Measurements from ENCODE around the gene DLL1.

DNA sequence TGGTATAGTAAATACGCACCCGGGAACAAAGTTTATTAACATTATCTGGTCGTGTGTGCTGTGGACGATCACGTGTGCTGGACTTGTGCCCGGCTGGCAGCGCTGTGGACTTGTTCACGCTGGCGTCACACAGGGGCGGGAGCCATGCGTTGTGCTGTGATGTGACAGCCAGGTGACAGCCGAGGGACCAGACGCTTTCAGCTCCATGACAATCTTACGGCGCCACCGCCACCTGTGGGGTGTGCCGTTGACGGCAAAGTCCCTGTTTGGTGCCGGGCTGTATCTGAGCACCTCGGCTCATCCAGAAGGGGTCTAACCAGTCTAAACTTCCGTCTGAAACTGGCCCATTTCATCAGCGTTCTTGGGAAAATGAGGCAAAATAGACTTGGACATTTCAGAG is 25.2 kb downstream of the DLL1 start:
- TF ChIP-seq, protein P1, sequence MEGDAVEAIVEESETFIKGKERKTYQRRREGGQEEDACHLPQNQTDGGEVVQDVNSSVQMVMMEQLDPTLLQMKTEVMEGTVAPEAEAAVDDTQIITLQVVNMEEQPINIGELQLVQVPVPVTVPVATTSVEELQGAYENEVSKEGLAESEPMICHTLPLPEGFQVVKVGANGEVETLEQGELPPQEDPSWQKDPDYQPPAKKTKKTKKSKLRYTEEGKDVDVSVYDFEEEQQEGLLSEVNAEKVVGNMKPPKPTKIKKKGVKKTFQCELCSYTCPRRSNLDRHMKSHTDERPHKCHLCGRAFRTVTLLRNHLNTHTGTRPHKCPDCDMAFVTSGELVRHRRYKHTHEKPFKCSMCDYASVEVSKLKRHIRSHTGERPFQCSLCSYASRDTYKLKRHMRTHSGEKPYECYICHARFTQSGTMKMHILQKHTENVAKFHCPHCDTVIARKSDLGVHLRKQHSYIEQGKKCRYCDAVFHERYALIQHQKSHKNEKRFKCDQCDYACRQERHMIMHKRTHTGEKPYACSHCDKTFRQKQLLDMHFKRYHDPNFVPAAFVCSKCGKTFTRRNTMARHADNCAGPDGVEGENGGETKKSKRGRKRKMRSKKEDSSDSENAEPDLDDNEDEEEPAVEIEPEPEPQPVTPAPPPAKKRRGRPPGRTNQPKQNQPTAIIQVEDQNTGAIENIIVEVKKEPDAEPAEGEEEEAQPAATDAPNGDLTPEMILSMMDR (IDR thresholded peaks at IDR 0.05): no peak
- no peak for TF ChIP-seq POLR2AphosphoS5 (IDR thresholded peaks at IDR 0.05)

All from sigmoid colon (tissue), 4 donors.